HG03159 (cell line): Measurements from ENCODE around the gene CROCC.
"Not testable (repeated sequence)": the region's sequence is repeated elsewhere in the genome, so short reads cannot be mapped to it uniquely, and the experiment has no call there.

ENCODE experiments used
- ATAC-seq: cut with Tn5 transposase; IDR thresholded peaks from one replicate; pipeline ENCODE4 v1.9.1; 2021; ENCODE audit warnings: mild to moderate bottlenecking, moderate library complexity; ENCODE audit not compliant: unreplicated experiment

The CROCC gene

GRCh38 chr1:16964169-16964568 lies 42.4 kb downstream of the CROCC start:
- not testable (repeated sequence) for ATAC-seq

- ATAC-seq: no peak
These were observed 43.8 kb downstream of the CROCC start for GRCh38 chr1:16965486-16966067.

GRCh38 chr1:16966282-16966681 lies 44.6 kb downstream of the CROCC start:
- no peak for ATAC-seq

- ATAC-seq: no peak
These were observed 45.4 kb downstream of the CROCC start for GRCh38 chr1:16967095-16967575.

GRCh38 chr1:16967962-16968361 lies 46.2 kb downstream of the CROCC start:
- no peak for ATAC-seq

GRCh38 chr1:16968372-16968771 lies 46.6 kb downstream of the CROCC start:
- ATAC-seq: no peak

GRCh38 chr1:16969057-16969611 lies 47.4 kb downstream of the CROCC start:
- ATAC-seq: no peak

GRCh38 chr1:16969651-16970050 lies 47.9 kb downstream of the CROCC start:
- ATAC-seq: no peak

GRCh38 chr1:16970132-16970910 lies 48.6 kb downstream of the CROCC start:
- no peak for ATAC-seq

GRCh38 chr1:16971341-16972188 lies 49.8 kb downstream of the CROCC start:
- no peak for ATAC-seq

GRCh38 chr1:16972189-16972895 lies 50.6 kb downstream of the CROCC start:
- no peak for ATAC-seq

GRCh38 chr1:16973215-16973614 lies 51.5 kb downstream of the CROCC start:
- no peak for ATAC-seq

- no peak for ATAC-seq
These were observed 53.5 kb downstream of the CROCC start for GRCh38 chr1:16975211-16975610.

GRCh38 chr1:16975838-16976237 lies 54.1 kb downstream of the CROCC start:
- ATAC-seq: no peak

- ATAC-seq: no peak
These were observed 55.2 kb downstream of the CROCC start for GRCh38 chr1:16976966-16977365.

- ATAC-seq: no peak
These were observed 55.6 kb downstream of the CROCC start for GRCh38 chr1:16977377-16977776.

GRCh38 chr1:16978139-16978538 lies 56.4 kb downstream of the CROCC start:
- ATAC-seq: no peak

- no peak for ATAC-seq
These were observed 57.1 kb downstream of the CROCC start for GRCh38 chr1:16978567-16979474.

GRCh38 chr1:16979475-16980327 lies 58.0 kb downstream of the CROCC start:
- ATAC-seq: no peak
